Measurements from ENCODE around the gene CHGA. TPM values are rescaled to one million over a fixed set of nuclear protein-coding genes. Genes with fewer than 3 reads are reported as not detected.

Gene CHGA
- polyA plus RNA-seq, 3 donors = not detected

GRCh38 chr14:92952481-92953298, 29.7 kb downstream of the CHGA start:
- Histone ChIP-seq H3K4me2 (replicated peaks; ENCODE audit: extremely low read depth, low read length, poor library complexity, severe bottlenecking) (no peak overlapping the region), H3K79me2 (ENCODE audit: insufficient read depth, low read length) (peaks cover 4% of the 10 kb centered on the region), H2AFZ (ENCODE audit: insufficient read depth, low read depth, low read length, poor library complexity, severe bottlenecking) (no peak overlapping the region), H3K9ac (ENCODE audit: insufficient read depth, low read length, poor library complexity, severe bottlenecking) (no peak overlapping the region), H4K20me1 (ENCODE audit: insufficient read depth, low read length) (peaks cover 75% of the 10 kb centered on the region), H3K27me3 (ENCODE audit: control insufficient read depth in 2 of 2, insufficient read depth in 2 of 2, low read length in 2 of 2) (no peaks in the 10 kb centered on the region), H3K4me3 (replicated peaks in 1 of 3; ENCODE audit: low read depth in 2 of 3, low read length in 3 of 3) (no peak overlapping the region), H3K4me1 (ENCODE audit: control insufficient read depth in 1 of 2, insufficient read depth in 2 of 2, low read length in 2 of 2) (no peaks in the 10 kb centered on the region), H3K36me3 (replicated peaks in 1 of 2; ENCODE audit: control insufficient read depth in 1 of 2, insufficient read depth in 2 of 2, low read length in 2 of 2) (peaks cover 73 to 92% of the 10 kb centered on the region in 2 donors), H3K27ac (ENCODE audit: low read depth in 1 of 2, low read length in 2 of 2) (no peak overlapping the region), H3K9me3 (replicated peaks in 1 of 2; ENCODE audit: control insufficient read depth in 1 of 2, insufficient read depth in 1 of 2, low read length in 2 of 2) (no peaks in the 10 kb centered on the region)
- WGBS (ENCODE audit: insufficient coverage) = 84% methylated on average over 28 of the region's 32 CpGs
- Mint-ChIP-seq H3K4me3 (no peak overlapping the region), H3K27me3 (ENCODE audit: low read depth in 3 of 3) (no peaks in the 10 kb centered on the region), H3K36me3 (peaks cover 80 to 97% of the 10 kb centered on the region in 2 donors), H3K27ac (peak overlapping the region in 2 of 7 donors; percentile 19 to 60), H3K4me1 (no peaks in the 10 kb centered on the region), H3K9me3 (no peaks in the 10 kb centered on the region)
- intact Hi-C loops (cut with micrococcal nuclease) = loop anchor here (1.0 to 10.0 kb wide), 5 partner anchors 186 to 940 kb away; no protein-coding TSS in a partner anchor
- no peak for DNase-seq
- TF ChIP-seq CTCF (IDR thresholded peaks at IDR 0.05) = no peak

- H3K27ac Mint-ChIP-seq = peak overlapping the region in 2 of 7 donors; percentile 21 to 50
- no peaks in the 10 kb centered on the region for H3K27me3 Mint-ChIP-seq (ENCODE audit: low read depth in 3 of 3)
- 95% methylated on average over 6 of the region's 6 CpGs for WGBS (ENCODE audit: insufficient coverage)
Observed at GRCh38 chr14:92953526-92953925, 30.6 kb downstream of the CHGA start.

More at GRCh38 chr14:92953526-92953925, 30.6 kb downstream of the CHGA start:
- Histone ChIP-seq H3K27ac (ENCODE audit: low read depth in 1 of 2, low read length in 2 of 2) (no peak overlapping the region), H3K4me1 (ENCODE audit: control insufficient read depth in 1 of 2, insufficient read depth in 2 of 2, low read length in 2 of 2) (no peaks in the 10 kb centered on the region), H2AFZ (ENCODE audit: insufficient read depth, low read depth, low read length, poor library complexity, severe bottlenecking) (no peak overlapping the region), H3K9ac (ENCODE audit: insufficient read depth, low read length, poor library complexity, severe bottlenecking) (no peak overlapping the region), H3K9me3 (replicated peaks in 1 of 2; ENCODE audit: control insufficient read depth in 1 of 2, insufficient read depth in 1 of 2, low read length in 2 of 2) (no peaks in the 10 kb centered on the region), H3K27me3 (ENCODE audit: control insufficient read depth in 2 of 2, insufficient read depth in 2 of 2, low read length in 2 of 2) (no peaks in the 10 kb centered on the region), H3K4me3 (replicated peaks in 1 of 3; ENCODE audit: low read depth in 2 of 3, low read length in 3 of 3) (no peak overlapping the region), H3K4me2 (replicated peaks; ENCODE audit: extremely low read depth, low read length, poor library complexity, severe bottlenecking) (no peak overlapping the region), H3K36me3 (replicated peaks in 1 of 2; ENCODE audit: control insufficient read depth in 1 of 2, insufficient read depth in 2 of 2, low read length in 2 of 2) (peaks cover 73 to 92% of the 10 kb centered on the region in 2 donors), H4K20me1 (ENCODE audit: insufficient read depth, low read length) (peaks cover 78% of the 10 kb centered on the region), H3K79me2 (ENCODE audit: insufficient read depth, low read length) (peaks cover 4% of the 10 kb centered on the region)
- H3K9me3 Mint-ChIP-seq = no peaks in the 10 kb centered on the region
- no peak for TF ChIP-seq CTCF (IDR thresholded peaks at IDR 0.05)
- H3K36me3 Mint-ChIP-seq = peaks cover 80 to 97% of the 10 kb centered on the region in 2 donors
- no peak overlapping the region for H3K4me3 Mint-ChIP-seq
- intact Hi-C loops (cut with micrococcal nuclease) = loop anchor here (2.0 to 10.0 kb wide), 4 partner anchors 185 to 939 kb away; no protein-coding TSS in a partner anchor
- H3K4me1 Mint-ChIP-seq = no peaks in the 10 kb centered on the region
- no peak for DNase-seq
